ENCODE data around the gene LENG9.

Gene LENG9

DNA sequence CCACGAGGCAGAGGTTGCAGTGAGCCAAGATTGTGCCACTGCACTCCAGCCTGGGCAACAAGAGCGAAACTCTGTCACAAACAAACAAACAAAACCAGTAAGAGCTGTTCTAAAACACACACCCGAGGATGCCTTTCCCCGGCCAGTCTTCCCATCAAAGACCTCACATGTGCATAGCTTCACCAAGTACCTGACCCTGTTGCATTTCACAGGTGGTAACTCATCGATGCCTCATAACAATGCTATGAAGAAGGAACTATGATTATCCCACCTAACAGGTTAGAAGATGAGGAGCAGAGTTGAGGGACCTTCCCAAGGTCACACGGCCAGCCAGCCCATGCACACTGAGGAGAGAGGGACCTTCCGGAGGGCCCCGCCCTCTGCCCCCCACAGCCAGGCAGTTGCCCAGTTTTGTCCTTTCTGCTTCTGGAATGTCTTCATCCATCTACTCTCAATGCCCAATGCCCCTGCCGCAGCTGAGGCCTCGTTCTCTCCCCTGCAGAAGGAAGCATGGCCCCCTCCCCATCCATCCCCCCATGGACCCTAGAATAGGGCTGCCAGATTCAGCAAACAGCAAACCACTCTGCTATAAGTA lies 31.3 kb downstream of the LENG9 start:
- Histone ChIP-seq H3K4me1 (ENCODE audit: insufficient read depth, low read length, severe bottlenecking) (peaks cover 11% of the 10 kb centered on the region), H3K9me2 (ENCODE audit: low read depth, low read length) (no peaks in the 10 kb centered on the region), H4K20me1 (ENCODE audit: insufficient read depth, low read length) (no peaks in the 10 kb centered on the region), H3K9ac (ENCODE audit: low read length) (no peak overlapping the region), H3K9me3 (ENCODE audit: low read length) (no peaks in the 10 kb centered on the region), H3F3A (ENCODE audit: insufficient read depth, low read length) (no peaks in the 10 kb centered on the region), H3K4me3 (ENCODE audit: low read depth, low read length, poor library complexity, severe bottlenecking) (no peak overlapping the region), H3K36me3 (ENCODE audit: insufficient read depth, low read length) (no peaks in the 10 kb centered on the region), H2AFZ (ENCODE audit: low read length) (no peak overlapping the region), H3K27me3 (ENCODE audit: insufficient read depth, low read length) (0 out of 2 replicates have a peak, but pooled peaks cover 4% of the 10 kb centered on the region), H3K79me2 (ENCODE audit: insufficient read depth, low read length) (no peaks in the 10 kb centered on the region), H3K4me2 (ENCODE audit: low read length) (no peak overlapping the region), H3K27ac (ENCODE audit: low read depth, low read length, poor library complexity, severe bottlenecking) (no peak overlapping the region)
- TF ChIP-seq, protein P1, sequence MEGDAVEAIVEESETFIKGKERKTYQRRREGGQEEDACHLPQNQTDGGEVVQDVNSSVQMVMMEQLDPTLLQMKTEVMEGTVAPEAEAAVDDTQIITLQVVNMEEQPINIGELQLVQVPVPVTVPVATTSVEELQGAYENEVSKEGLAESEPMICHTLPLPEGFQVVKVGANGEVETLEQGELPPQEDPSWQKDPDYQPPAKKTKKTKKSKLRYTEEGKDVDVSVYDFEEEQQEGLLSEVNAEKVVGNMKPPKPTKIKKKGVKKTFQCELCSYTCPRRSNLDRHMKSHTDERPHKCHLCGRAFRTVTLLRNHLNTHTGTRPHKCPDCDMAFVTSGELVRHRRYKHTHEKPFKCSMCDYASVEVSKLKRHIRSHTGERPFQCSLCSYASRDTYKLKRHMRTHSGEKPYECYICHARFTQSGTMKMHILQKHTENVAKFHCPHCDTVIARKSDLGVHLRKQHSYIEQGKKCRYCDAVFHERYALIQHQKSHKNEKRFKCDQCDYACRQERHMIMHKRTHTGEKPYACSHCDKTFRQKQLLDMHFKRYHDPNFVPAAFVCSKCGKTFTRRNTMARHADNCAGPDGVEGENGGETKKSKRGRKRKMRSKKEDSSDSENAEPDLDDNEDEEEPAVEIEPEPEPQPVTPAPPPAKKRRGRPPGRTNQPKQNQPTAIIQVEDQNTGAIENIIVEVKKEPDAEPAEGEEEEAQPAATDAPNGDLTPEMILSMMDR (IDR thresholded peaks at IDR 0.05; ENCODE audit: low read length), result no peak
- no peak for TF ChIP-seq EZH2 (IDR thresholded peaks at IDR 0.05; ENCODE audit: borderline replicate concordance, low read length)

DNA sequence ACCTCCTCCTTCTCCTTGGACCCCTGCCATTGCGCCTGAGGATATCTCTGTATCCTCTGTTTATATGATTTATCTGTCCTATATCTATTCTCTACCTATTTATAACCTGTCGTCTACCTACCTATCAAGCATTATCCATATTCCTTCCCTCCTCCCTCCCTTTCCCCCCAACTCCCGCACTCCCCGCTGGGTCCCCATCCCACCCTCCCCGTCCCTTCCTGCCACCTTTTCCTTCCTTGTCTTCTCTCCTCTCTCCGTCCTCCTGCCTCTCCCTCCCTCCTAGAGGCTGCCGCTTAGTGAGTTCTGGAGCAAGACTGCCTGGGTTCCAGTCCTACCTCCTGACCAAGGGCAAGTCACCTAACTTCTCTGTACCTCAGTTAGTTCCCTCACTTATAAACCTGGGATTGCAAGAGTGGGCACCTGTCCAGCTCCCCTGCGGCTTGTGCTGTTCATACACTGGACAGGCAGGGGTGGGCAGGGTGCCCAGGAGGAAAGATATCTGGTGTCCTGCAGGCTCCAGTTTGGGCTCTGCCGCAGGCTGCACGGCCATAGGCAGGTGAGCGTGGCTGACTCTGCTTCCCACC lies 32.2 kb downstream of the LENG9 start:
- Histone ChIP-seq H3K27ac (ENCODE audit: low read depth, low read length, poor library complexity, severe bottlenecking) (no peak overlapping the region), H2AFZ (ENCODE audit: low read length) (no peak overlapping the region), H3K4me2 (ENCODE audit: low read length) (no peak overlapping the region), H3K79me2 (ENCODE audit: insufficient read depth, low read length) (no peaks in the 10 kb centered on the region), H3K4me3 (ENCODE audit: low read depth, low read length, poor library complexity, severe bottlenecking) (no peak overlapping the region), H3K27me3 (ENCODE audit: insufficient read depth, low read length) (0 out of 2 replicates have a peak, but pooled peaks cover 4% of the 10 kb centered on the region), H3K9me2 (ENCODE audit: low read depth, low read length) (no peaks in the 10 kb centered on the region), H3K9ac (ENCODE audit: low read length) (no peak overlapping the region), H3K4me1 (ENCODE audit: insufficient read depth, low read length, severe bottlenecking) (peaks cover 11% of the 10 kb centered on the region), H3K36me3 (ENCODE audit: insufficient read depth, low read length) (no peaks in the 10 kb centered on the region), H4K20me1 (ENCODE audit: insufficient read depth, low read length) (no peaks in the 10 kb centered on the region), H3K9me3 (ENCODE audit: low read length) (no peaks in the 10 kb centered on the region), H3F3A (ENCODE audit: insufficient read depth, low read length) (no peaks in the 10 kb centered on the region)
- no peak for TF ChIP-seq EZH2 (IDR thresholded peaks at IDR 0.05; ENCODE audit: borderline replicate concordance, low read length)
- TF ChIP-seq, protein P1 (IDR thresholded peaks at IDR 0.05; ENCODE audit: low read length), result no peak

DNA sequence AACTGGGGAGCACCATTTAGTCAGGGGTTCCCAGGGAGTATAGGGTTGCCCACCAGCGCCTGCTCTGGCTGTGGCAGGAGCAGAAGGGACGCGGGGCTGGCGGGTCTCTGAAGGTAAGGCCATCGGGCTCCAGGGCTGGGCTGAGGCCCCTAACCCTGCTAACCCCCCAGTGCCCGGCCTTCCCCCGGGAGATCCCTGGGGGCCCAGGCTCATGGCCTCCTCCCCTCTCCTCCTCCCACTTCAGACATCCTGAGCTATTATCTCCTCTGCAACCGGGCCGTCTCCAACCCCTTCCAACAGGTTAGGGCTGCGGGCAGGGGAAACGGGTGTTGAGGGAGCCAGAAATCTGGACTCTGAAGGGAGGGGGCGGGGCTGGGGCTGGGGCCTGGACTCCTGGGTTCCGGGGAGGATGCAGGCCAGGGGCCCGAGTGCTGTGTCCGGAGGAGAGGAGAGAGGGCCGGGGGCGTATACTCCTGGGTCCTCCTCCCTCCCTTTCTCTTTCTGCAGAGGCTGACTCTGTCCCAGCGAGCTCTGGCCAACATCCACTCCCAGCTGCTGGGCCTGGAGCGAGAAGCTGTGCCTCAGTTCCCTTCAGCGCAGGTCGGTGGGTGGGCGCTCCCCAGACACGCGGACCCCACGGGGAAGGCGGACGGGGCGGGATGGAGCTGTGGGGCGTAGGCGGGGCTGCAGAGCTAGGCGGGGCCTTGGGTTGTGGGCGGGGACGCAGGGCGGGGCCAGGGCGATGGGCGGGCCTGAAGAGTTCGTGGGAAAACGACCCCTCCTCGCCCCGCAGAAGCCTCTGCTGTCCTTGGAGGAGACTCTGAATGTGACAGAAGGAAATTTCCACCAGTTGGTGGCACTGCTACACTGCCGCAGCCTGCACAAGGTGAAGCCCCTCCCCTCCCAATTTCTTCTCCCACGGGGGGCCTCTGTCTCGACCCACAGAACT lies 33.0 kb downstream of the LENG9 start:
- no peaks in the 10 kb centered on the region for H3K79me2 ChIP-seq (ENCODE audit: insufficient read depth, low read length)
- H3K4me1 ChIP-seq (ENCODE audit: insufficient read depth, low read length, severe bottlenecking), result peaks cover 11% of the 10 kb centered on the region
- no peaks in the 10 kb centered on the region for H3K36me3 ChIP-seq (ENCODE audit: insufficient read depth, low read length)
- H4K20me1 ChIP-seq (ENCODE audit: insufficient read depth, low read length), result no peaks in the 10 kb centered on the region
- no peak for TF ChIP-seq EZH2 (IDR thresholded peaks at IDR 0.05; ENCODE audit: borderline replicate concordance, low read length)
- TF ChIP-seq, protein P1 (IDR thresholded peaks at IDR 0.05; ENCODE audit: low read length), result peak; percentile 23; the same call in 1 of the 2 replicates
- no peaks in the 10 kb centered on the region for H3K9me2 ChIP-seq (ENCODE audit: low read depth, low read length)
- 0 out of 2 replicates have a peak, but pooled peaks cover 4% of the 10 kb centered on the region for H3K27me3 ChIP-seq (ENCODE audit: insufficient read depth, low read length)
- H3K9me3 ChIP-seq (ENCODE audit: low read length), result no peaks in the 10 kb centered on the region
- no peak overlapping the region for H3K9ac ChIP-seq (ENCODE audit: low read length)
- no peak overlapping the region for H2AFZ ChIP-seq (ENCODE audit: low read length)
- no peak overlapping the region for H3K27ac ChIP-seq (ENCODE audit: low read depth, low read length, poor library complexity, severe bottlenecking)
- H3F3A ChIP-seq (ENCODE audit: insufficient read depth, low read length), result no peaks in the 10 kb centered on the region
- no peak overlapping the region for H3K4me2 ChIP-seq (ENCODE audit: low read length)
- H3K4me3 ChIP-seq (ENCODE audit: low read depth, low read length, poor library complexity, severe bottlenecking), result no peak overlapping the region

Measured in OCI-LY1 (cell line).